GM19238 (cell line): Measurements from ENCODE around the gene ARMC7.
"Not testable (repeated sequence)": the region's sequence is repeated elsewhere in the genome, so short reads cannot be mapped to it uniquely, and the experiment has no call there.

Experiments used
- DNase-seq: peaks from one replicate; pipeline ENCODE4 v3.0.0; 2011; ENCODE audit warnings: low spot score; ENCODE audit not compliant: insufficient read length

ARMC7 gene

GRCh38 chr17:75109407-75110233 lies at the start of gene ARMC7:
Gene ARMC7, plus strand, starts transcription at chr17:75109969. Its CDS starts 320 bp downstream, at chr17:75110289.
- DNase-seq: peak; percentile 95

GRCh38 chr17:75060434-75061054 lies 49.2 kb upstream of the ARMC7 start:
- no peak for DNase-seq

DNA sequence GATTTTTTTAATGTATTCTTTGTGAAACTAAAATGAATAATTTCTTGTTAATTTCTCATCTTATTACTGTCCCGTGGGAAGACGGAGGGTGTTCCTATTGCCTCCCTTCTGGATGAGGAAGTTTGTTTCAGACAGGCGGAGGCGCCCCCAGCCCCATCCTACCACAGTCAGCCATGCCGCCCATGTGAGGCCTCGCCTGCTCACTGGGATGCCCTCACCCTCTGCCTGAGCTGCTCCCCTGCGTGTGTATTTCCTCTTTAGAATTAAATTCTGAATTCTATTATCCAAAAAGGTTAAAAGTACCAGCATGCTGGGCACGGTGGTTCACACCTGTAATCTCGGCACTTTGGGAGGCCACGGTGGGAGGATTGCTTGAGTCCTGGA lies 48.7 kb upstream of the ARMC7 start:
- no peak for DNase-seq

GRCh38 chr17:75061618-75062017 lies 48.2 kb upstream of the ARMC7 start:
- no peak for DNase-seq

DNA sequence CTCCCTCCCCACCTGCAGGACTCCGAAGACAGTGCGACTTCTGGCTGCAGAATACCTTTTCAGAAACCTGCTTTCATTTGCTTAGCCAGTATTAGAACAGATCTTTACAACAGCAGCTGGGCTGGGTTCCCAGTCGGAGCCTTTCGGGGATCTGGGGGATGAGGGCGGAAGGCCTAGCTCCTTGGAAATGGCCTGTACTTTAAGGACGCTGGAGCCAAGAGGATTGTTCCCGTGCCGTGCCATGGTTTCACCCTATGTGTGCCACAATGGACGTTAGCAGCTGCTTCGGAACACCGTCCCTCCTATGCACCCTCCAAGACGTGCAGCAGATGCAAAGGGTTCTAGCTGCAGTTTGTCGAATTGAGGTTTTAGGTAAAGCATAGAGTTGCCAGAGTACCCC lies 46.6 kb upstream of the ARMC7 start:
- no peak for DNase-seq

DNA sequence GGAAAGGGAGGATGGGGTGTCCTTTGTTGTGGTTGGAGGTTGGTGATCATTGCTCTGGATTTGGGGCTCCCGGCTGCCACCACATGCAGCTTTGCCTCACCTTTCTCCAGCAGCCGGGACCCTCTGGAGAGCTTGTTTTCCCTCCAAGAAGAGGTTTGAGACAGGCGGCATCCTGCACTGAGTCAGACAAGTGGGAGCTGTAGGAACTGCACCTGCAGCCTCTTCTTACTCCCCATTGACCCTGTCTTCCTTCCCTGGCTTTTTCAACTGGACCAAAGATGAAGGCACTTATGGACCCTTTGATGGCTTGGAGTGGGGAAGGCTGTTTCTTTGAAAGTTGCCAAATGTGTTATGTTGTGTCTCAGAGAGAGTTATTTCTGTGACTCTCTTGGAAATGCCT lies 46.1 kb upstream of the ARMC7 start:
- no peak for DNase-seq

DNA sequence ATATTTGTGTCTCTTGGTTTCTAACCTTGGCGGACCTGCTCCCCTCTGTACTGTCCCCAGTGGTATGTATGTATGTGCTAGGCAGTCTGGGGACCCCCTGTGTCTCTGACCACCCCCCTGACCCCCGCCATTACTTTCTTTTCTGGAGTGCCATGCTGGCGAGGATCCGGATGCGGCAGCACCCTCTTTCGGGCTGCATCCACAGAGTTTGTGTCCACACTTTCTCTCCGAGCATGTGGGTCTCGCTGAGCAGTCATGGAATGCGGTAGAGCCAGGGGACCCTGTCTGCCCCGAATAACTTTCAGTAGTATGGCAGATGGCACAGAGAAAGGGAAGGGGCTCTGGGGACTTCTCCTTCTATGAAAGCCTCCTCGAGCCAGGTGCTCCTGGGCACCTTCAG lies 45.7 kb upstream of the ARMC7 start:
- no peak for DNase-seq

DNA sequence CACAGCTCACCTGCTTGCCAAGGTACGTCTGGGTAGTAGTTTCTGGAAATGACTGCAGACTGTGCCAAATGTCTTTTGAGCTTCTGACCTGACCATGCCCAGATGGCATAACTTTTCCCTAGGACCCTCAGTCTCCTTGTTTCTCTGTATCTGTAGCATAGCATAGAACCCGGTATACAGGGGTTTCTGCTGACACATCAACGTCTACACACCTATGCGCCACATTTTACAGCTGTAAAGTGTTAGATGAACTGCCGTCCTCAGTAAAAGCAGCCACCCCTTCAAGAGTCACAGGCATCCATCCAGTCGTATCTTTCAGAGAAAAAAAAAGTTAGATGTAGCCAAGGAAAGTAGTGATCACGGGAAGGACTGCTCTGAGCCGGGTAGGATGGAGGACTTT lies 45.3 kb upstream of the ARMC7 start:
- no peak for DNase-seq

DNA sequence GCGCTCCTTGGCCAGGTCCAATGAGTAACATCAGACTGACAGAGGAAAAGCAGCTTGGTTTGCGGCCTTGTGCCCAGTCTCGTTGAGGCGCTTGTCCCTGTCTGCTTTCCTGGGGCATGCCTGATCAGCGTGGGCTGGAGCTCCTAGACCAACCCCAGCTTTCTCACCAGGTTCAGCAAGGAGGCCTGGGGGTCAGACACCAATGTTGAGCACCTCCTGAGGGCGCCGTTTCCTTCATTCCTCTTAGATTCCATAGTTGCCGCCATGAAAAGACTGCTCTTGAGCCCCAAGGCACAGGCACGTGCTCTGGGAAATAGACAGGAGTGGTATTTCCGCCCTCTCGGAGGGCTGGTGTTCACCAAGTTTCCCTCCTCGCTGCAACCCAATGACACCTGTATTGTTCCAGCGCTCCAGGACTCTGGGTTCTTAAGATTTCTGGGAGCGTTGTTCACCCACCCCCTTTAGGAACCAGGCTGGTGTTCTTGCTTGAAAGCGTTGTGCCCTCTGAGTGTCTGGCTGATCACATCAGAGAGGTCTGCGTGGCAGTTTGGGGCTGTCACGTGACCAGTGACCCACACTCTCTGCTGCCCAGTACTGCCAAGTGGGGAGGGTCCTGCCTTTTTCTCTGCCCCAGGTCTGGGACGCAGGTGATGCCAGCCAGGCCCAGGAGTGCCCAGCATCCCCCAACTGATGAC lies 44.8 kb upstream of the ARMC7 start:
- DNase-seq: no peak

GRCh38 chr17:75065562-75066151 lies 44.1 kb upstream of the ARMC7 start:
- no peak for DNase-seq

DNA sequence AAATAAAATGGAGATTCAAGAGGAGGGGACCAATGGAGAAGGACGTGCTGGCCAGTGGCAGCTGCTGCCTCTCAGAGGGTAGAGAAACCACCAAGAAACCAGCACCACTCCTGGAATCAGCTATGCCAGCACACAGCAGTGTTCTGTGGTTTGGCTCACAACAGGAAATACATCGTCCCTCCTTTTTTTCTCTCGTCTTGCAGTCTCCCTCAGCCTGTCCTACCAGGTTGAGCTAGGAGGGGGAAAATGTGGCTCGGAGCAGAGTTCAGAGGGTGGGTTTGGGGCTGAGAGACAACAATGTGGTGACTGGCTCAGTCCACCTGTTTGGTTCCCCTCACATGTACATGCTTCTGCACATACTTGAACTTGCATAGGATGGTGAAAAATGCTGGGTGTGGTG lies 41.9 kb upstream of the ARMC7 start:
- DNase-seq: no peak

GRCh38 chr17:75068750-75069149 lies 41.0 kb upstream of the ARMC7 start:
- DNase-seq: no peak

GRCh38 chr17:75069783-75070182 lies 40.0 kb upstream of the ARMC7 start:
- no peak for DNase-seq

DNA sequence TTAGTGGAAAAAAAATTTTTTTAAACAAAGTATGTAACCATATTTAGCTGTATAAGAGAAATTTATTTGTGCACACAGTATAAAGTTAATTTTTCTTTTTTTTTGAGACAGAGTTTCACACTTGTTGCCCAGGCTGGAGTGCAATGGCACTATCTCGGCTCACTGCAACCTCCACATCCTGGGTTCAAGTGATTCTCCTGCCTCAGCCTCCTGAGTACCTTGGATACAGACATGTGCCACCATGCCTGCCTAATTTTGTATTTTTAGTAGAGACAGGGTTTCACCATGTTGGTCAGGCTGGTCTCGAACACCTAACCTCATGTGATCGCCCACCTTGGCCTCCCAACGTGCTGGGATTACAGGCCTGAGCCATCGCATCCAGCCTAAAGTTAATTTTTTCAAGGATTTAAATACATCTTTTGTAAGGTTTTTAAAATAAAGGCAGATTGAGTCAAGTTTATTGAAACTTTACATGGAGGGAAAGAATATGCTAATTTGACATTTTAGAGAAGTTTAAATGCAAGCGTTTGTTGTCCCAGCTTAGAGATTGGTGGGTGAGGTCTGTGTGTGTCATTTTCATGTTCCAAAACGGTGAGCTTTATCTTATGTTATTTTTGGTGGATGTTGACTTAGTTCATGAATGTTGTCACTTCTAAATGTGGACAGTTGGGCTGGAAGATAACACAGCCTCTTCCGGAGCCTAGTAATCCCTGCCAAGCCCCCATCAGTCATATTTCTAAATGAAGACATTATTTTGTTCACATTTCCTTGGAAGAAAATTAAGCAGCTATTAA lies 38.1 kb upstream of the ARMC7 start:
- not testable (repeated sequence) for DNase-seq

- DNase-seq: not testable (repeated sequence)
These were observed 36.9 kb upstream of the ARMC7 start for GRCh38 chr17:75072909-75073308.

DNA sequence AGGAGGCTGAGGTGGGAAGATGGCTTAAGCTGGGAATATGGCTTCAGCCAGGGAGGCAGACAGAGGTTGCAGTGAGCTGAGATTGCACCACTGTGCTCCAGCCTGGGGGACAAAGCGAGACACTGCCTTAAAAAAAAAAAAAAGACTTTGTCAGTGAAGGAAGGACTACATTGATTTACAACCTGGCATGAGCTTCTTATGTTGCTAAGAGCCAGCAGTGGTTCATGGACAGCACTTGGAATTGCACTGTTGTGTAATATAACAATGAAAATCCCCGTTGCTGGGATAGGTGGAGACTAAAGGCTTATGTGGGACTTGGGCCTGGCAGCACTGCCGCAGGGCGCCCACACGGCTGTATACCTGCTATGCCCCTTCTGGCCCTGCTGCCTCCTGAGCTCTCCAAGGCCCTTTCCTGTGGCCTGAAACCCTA lies 36.1 kb upstream of the ARMC7 start:
- no peak for DNase-seq

DNA sequence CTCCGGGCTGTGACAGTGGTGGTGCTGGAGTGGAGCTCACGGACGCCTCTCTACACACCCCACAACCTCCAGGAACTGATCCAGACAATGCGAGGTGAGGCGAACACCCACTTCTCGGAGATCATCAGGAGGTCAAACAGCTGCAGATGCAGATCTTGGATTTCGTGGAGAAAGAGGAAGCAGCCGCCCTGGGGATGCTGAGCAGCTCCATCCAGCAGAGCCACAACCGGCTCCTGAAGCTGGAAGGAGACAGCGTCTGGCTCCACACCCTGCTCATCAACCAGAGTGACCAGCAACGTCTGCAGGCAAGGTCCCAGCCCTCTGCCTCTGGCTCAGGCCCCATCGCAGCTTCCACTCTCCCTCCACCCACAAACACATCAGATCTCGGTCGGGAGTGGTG lies 35.2 kb upstream of the ARMC7 start:
- DNase-seq: no peak

- DNase-seq: no peak
These were observed 34.0 kb upstream of the ARMC7 start for GRCh38 chr17:75075597-75076336.

GRCh38 chr17:75077072-75077495 lies 32.7 kb upstream of the ARMC7 start:
- DNase-seq: no peak

DNA sequence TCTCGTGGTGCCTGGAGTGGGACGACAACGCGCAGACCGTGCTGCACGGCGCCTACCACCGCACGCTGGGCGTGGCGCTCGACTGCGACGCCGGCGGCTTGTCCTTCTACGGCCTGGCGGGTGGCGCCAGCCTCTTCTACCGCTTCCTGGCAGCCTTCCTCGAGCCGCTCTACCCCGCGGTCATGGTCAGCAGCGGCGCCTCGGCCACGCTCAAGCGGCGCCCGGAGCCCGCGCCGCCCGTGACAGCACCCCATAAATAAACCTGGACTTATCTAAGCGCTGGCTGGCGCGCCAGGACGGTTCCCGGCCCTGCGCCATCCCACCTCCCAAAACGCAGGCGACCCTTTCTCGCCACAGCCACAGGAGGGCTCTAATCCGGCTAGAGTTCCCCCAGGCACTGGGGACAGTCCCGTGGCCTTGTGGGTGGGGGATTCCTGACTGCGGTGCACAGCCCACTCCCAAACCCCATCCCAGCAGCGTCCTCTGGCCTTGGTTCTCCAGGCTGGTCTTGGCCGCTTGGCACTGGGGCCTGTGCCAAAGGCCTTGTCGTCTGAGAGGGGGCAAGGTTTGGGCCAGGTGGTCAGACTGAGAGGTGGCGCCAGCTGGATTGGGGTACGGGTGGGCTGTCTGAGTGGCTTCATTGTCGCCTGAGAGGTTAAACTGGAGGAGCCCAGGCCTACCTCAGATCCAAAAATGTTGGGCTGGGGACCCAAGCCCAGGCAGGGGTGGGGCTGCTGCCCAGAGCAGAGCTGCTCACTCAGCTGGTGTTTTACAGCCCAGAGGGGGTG lies 32.1 kb upstream of the ARMC7 start:
- peak; percentile 67 for DNase-seq
